ENCODE data around the gene PUS10. TPM values are rescaled to one million over a fixed set of nuclear protein-coding genes. Genes with fewer than 3 reads are reported as not detected.

PUS10 gene
- total and polyA plus RNA-seq, 12 donors, result 2.2 to 10.6 (median 6.3) TPM

- H3K4me1 ChIP-seq (replicated peaks in 1 of 2), result no peaks in the 10 kb centered on the region
- intact Hi-C loops (cut with DNase I), result no loop called here
- H3K4me3 ChIP-seq, result no peak overlapping the region
- H3K27me3 ChIP-seq, result no peaks in the 10 kb centered on the region
- TF ChIP-seq CTCF (IDR thresholded peaks at IDR 0.05) (no peak), POLR2A (IDR thresholded peaks at IDR 0.05) (no peak)
- no peak for DNase-seq
- 56 to 67% (median 65%) methylated on average over 1 of the region's 1 CpG for WGBS, 4 donors
- H3K9me3 ChIP-seq (replicated peaks in 1 of 3), result no peaks in the 10 kb centered on the region
- no peaks in the 10 kb centered on the region for H3K36me3 ChIP-seq (replicated peaks in 1 of 2)
- H3K27ac ChIP-seq, result no peak overlapping the region
Measured at GRCh38 chr2:60966507-60967405, 51.3 kb downstream of the PUS10 start.

DNA sequence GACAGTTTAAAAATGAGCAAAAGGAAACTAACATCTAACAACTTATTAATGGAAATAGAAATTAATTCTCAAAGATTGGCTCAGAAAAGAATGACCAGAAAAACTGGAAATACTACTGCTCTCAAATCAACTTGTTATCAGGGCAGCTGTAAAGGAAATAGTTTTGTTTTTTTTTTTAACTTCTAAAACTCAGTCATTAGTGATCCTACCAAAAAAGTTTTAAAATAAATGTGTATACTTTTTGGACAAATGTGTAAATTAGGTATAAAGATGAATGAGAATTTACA, 52.6 kb downstream of the PUS10 start:
- H3K4me1 ChIP-seq (replicated peaks in 1 of 2), result no peaks in the 10 kb centered on the region
- no peak for DNase-seq
- intact Hi-C loops (cut with DNase I), result no loop called here
- H3K36me3 ChIP-seq (replicated peaks in 1 of 2), result no peaks in the 10 kb centered on the region
- TF ChIP-seq CTCF (IDR thresholded peaks at IDR 0.05) (no peak), POLR2A (IDR thresholded peaks at IDR 0.05) (no peak)
- no peak overlapping the region for H3K4me3 ChIP-seq
- no peak overlapping the region for H3K27ac ChIP-seq
- no peaks in the 10 kb centered on the region for H3K9me3 ChIP-seq (replicated peaks in 1 of 3)
- no peaks in the 10 kb centered on the region for H3K27me3 ChIP-seq

GRCh38 chr2:60964651-60965498, 53.2 kb downstream of the PUS10 start:
- H3K4me1 ChIP-seq (replicated peaks in 1 of 2), result no peaks in the 10 kb centered on the region
- H3K27ac ChIP-seq, result no peak overlapping the region
- no peak overlapping the region for H3K4me3 ChIP-seq
- no peaks in the 10 kb centered on the region for H3K36me3 ChIP-seq (replicated peaks in 1 of 2)
- intact Hi-C loops (cut with DNase I), result no loop called here
- 77 to 86% (median 82%) methylated on average over 7 of the region's 7 CpGs for WGBS, 4 donors
- DNase-seq, result no peak
- H3K9me3 ChIP-seq (replicated peaks in 1 of 3), result no peaks in the 10 kb centered on the region
- H3K27me3 ChIP-seq, result no peaks in the 10 kb centered on the region
- no peak for TF ChIP-seq POLR2A (IDR thresholded peaks at IDR 0.05)
- TF ChIP-seq CTCF (IDR thresholded peaks at IDR 0.05), result no peak

GRCh38 chr2:60963190-60963589, 54.9 kb downstream of the PUS10 start:
- intact Hi-C loops (cut with DNase I), result no loop called here
- Histone ChIP-seq H3K9me3 (replicated peaks in 1 of 3) (no peaks in the 10 kb centered on the region), H3K27me3 (no peaks in the 10 kb centered on the region), H3K4me3 (no peak overlapping the region), H3K36me3 (replicated peaks in 1 of 2) (no peaks in the 10 kb centered on the region), H3K27ac (no peak overlapping the region), H3K4me1 (replicated peaks in 1 of 2) (no peaks in the 10 kb centered on the region)
- no peak for DNase-seq
- TF ChIP-seq CTCF (IDR thresholded peaks at IDR 0.05), result no peak
- no peak for TF ChIP-seq POLR2A (IDR thresholded peaks at IDR 0.05)

Data from adrenal gland (tissue), 12 donors.